ENCODE results near the gene OSM.

OSM gene

DNA sequence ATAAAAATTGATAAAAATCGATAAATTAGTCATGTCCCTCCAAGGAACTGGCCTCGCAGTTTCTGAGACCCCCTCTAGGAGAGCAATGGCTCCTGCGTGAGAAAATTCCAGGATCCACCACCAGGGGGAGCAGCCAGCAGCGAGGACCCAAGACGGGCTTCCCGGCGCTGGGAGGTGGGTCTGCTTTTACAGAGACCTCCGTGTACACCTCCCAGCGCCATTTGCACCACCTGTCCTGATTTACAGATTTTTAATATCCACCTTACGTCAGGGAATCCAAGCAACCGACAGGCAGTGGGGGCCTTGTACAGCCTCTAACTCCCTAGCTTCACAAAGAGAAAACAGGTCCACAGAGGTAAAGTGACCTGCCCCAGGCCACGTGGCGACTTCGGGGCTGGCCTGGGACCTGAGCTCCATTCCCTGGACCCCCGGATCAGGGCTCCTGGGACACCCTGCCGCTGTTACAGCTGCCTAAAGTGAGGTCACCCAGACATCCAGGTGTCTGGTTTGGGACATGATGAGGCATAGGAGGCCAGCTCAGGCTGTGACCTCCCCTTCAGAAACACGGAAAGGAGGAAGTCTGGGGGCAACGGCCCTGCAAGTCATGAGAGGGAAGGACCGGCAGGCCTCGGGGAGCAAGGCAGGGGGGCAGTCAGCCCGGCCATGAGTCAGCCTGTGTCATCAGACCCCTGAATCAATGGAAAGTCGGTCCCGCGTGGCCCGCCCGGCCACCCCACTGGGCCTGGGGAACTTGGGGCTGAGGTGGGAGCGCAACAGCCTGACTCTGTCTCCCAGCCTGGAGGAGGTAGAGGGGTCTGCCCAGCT is 3.5 kb downstream of the OSM start:
- H3K9me3 ChIP-seq (ENCODE audit: control insufficient read depth, insufficient read depth, low read depth, low read length) = no peaks in the 10 kb centered on the region
- POLR2A ChIA-PET = interaction anchor here (1.1 to 1.9 kb wide), 3 partner anchors 25 to 124 kb away, joined by 3 to 7 read pairs (median 4); partner anchors contain the start of genes CCDC157, RNF215 and SF3A1
- no peak overlapping the region for H3K4me3 ChIP-seq (ENCODE audit: low read depth, low read length)
- CTCF ChIA-PET = interaction anchor here (0.6 to 3.4 kb wide), 34 partner anchors 8 to 867 kb away, joined by 3 to 54 read pairs (median 4); partner anchors contain the start of genes RNF215 and TBC1D10A
- H3K27ac ChIP-seq (ENCODE audit: extremely low read depth, low read depth, low read length) = no peak overlapping the region
- no peaks in the 10 kb centered on the region for H3K36me3 ChIP-seq (ENCODE audit: control insufficient read depth in 2 of 2, insufficient read depth in 1 of 2, low read length in 2 of 2)
- no peaks in the 10 kb centered on the region for H3K4me1 ChIP-seq (ENCODE audit: control insufficient read depth, insufficient read depth, low read length)
- TF ChIP-seq ZNF221 (tag by site-specific recombination; IDR thresholded peaks at IDR 0.05; ENCODE audit: borderline replicate concordance) = no peak
- TF ChIP-seq, protein P1, sequence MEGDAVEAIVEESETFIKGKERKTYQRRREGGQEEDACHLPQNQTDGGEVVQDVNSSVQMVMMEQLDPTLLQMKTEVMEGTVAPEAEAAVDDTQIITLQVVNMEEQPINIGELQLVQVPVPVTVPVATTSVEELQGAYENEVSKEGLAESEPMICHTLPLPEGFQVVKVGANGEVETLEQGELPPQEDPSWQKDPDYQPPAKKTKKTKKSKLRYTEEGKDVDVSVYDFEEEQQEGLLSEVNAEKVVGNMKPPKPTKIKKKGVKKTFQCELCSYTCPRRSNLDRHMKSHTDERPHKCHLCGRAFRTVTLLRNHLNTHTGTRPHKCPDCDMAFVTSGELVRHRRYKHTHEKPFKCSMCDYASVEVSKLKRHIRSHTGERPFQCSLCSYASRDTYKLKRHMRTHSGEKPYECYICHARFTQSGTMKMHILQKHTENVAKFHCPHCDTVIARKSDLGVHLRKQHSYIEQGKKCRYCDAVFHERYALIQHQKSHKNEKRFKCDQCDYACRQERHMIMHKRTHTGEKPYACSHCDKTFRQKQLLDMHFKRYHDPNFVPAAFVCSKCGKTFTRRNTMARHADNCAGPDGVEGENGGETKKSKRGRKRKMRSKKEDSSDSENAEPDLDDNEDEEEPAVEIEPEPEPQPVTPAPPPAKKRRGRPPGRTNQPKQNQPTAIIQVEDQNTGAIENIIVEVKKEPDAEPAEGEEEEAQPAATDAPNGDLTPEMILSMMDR (tag by site-specific recombination; IDR thresholded peaks at IDR 0.05) = peak; percentile 67
- peak; percentile 17 for TF ChIP-seq ZNF654 (tag by site-specific recombination; IDR thresholded peaks at IDR 0.05; ENCODE audit: low read depth)
- TF ChIP-seq ZNF211 (tag by site-specific recombination; IDR thresholded peaks at IDR 0.05; ENCODE audit: low read depth) = no peak
- 0 out of 2 replicates have a peak, but pooled peaks have one; percentile 54 for TF ChIP-seq YY1 (tag by site-specific recombination; IDR thresholded peaks at IDR 0.05)
- TF ChIP-seq, protein P2, sequence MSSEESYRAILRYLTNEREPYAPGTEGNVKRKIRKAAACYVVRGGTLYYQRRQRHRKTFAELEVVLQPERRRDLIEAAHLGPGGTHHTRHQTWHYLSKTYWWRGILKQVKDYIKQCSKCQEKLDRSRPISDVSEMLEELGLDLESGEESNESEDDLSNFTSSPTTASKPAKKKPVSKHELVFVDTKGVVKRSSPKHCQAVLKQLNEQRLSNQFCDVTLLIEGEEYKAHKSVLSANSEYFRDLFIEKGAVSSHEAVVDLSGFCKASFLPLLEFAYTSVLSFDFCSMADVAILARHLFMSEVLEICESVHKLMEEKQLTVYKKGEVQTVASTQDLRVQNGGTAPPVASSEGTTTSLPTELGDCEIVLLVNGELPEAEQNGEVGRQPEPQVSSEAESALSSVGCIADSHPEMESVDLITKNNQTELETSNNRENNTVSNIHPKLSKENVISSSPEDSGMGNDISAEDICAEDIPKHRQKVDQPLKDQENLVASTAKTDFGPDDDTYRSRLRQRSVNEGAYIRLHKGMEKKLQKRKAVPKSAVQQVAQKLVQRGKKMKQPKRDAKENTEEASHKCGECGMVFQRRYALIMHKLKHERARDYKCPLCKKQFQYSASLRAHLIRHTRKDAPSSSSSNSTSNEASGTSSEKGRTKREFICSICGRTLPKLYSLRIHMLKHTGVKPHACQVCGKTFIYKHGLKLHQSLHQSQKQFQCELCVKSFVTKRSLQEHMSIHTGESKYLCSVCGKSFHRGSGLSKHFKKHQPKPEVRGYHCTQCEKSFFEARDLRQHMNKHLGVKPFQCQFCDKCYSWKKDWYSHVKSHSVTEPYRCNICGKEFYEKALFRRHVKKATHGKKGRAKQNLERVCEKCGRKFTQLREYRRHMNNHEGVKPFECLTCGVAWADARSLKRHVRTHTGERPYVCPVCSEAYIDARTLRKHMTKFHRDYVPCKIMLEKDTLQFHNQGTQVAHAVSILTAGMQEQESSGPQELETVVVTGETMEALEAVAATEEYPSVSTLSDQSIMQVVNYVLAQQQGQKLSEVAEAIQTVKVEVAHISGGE (tag by site-specific recombination; conservative IDR thresholded peaks at IDR 0.05; ENCODE audit: low read depth) = no peak
- peak; percentile 56 for TF ChIP-seq ZEB2 (tag by site-specific recombination; IDR thresholded peaks at IDR 0.05)
- TF ChIP-seq, protein P3, sequence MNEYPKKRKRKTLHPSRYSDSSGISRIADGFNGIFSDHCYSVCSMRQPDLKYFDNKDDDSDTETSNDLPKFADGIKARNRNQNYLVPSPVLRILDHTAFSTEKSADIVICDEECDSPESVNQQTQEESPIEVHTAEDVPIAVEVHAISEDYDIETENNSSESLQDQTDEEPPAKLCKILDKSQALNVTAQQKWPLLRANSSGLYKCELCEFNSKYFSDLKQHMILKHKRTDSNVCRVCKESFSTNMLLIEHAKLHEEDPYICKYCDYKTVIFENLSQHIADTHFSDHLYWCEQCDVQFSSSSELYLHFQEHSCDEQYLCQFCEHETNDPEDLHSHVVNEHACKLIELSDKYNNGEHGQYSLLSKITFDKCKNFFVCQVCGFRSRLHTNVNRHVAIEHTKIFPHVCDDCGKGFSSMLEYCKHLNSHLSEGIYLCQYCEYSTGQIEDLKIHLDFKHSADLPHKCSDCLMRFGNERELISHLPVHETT (tag by site-specific recombination; IDR thresholded peaks at IDR 0.05) = no peak
- no peak for TF ChIP-seq ZNF501 (tag by site-specific recombination; IDR thresholded peaks at IDR 0.05)
- TF ChIP-seq GLIS1 (tag by site-specific recombination; IDR thresholded peaks at IDR 0.05) = 0 out of 2 replicates have a peak, but pooled peaks have one; percentile 28
- no peak for TF ChIP-seq ZNF146 (tag by site-specific recombination; IDR thresholded peaks at IDR 0.05)
- no peak for TF ChIP-seq FEZF1 (tag by site-specific recombination; IDR thresholded peaks at IDR 0.05)
- peak; percentile 68 for TF ChIP-seq ZNF335 (tag by site-specific recombination; conservative IDR thresholded peaks at IDR 0.05)
- no peak for TF ChIP-seq ZNF292 (tag by site-specific recombination; IDR thresholded peaks at IDR 0.05; ENCODE audit: borderline replicate concordance, low read depth)
- 0 out of 2 replicates have a peak, but pooled peaks have one; percentile 46 for TF ChIP-seq ZNF660 (tag by site-specific recombination; IDR thresholded peaks at IDR 0.05)
- TF ChIP-seq ZNF560 (tag by site-specific recombination; IDR thresholded peaks at IDR 0.05; ENCODE audit: borderline replicate concordance) = peak; percentile 98
- no peak for TF ChIP-seq YY2 (tag by site-specific recombination; IDR thresholded peaks at IDR 0.05)

DNA sequence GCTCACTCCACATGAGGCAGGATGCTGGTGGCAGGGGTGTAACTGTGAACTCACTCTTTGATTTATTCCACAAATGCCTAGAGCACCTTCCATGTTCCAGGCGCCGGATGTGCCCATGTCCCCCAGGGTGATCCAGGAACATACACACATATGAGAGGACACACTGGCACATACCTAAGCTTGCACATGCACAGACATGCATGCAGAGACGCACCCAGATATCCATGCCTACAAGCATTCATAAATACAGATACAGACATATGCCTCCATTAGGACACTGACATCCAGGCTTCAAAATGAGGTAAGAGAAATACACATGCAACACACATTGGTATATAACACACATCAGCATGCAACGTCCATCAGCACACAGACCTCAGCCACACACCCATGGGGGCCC is 4.5 kb downstream of the OSM start:
- POLR2A ChIA-PET = interaction anchor here (1.1 kb wide), 1 partner anchor 26 kb away, joined by 4 read pairs; no protein-coding TSS in a partner anchor
- H3K36me3 ChIP-seq (ENCODE audit: control insufficient read depth in 2 of 2, insufficient read depth in 1 of 2, low read length in 2 of 2) = no peaks in the 10 kb centered on the region
- CTCF ChIA-PET = interaction anchor here (0.6 to 3.4 kb wide), 14 partner anchors 12 to 702 kb away, joined by 3 to 26 read pairs (median 5); partner anchors contain the start of genes CASTOR1 and TBC1D10A
- no peak overlapping the region for H3K4me3 ChIP-seq (ENCODE audit: low read depth, low read length)
- no peaks in the 10 kb centered on the region for H3K9me3 ChIP-seq (ENCODE audit: control insufficient read depth, insufficient read depth, low read depth, low read length)
- no peaks in the 10 kb centered on the region for H3K4me1 ChIP-seq (ENCODE audit: control insufficient read depth, insufficient read depth, low read length)
- H3K27ac ChIP-seq (ENCODE audit: extremely low read depth, low read depth, low read length) = no peak overlapping the region
- TF ChIP-seq GLIS2 (tag by site-specific recombination; IDR thresholded peaks at IDR 0.05) (no peak), ZNF24 (tag by site-specific recombination; IDR thresholded peaks at IDR 0.05) (no peak), ZNF274 (IDR thresholded peaks at IDR 0.05; ENCODE audit: low read length) (no peak), ZNF274 (tag by site-specific recombination; IDR thresholded peaks at IDR 0.05; ENCODE audit: borderline replicate concordance) (no peak), KLF1 (tag by site-specific recombination; IDR thresholded peaks at IDR 0.05) (no peak), ZNF133 (tag by site-specific recombination; IDR thresholded peaks at IDR 0.05) (no peak), ZIC2 (tag by site-specific recombination; IDR thresholded peaks at IDR 0.05) (no peak)
- TF ChIP-seq, protein P4, sequence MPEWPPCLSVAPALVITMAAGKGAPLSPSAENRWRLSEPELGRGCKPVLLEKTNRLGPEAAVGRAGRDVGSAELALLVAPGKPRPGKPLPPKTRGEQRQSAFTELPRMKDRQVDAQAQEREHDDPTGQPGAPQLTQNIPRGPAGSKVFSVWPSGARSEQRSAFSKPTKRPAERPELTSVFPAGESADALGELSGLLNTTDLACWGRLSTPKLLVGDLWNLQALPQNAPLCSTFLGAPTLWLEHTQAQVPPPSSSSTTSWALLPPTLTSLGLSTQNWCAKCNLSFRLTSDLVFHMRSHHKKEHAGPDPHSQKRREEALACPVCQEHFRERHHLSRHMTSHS (tag by site-specific recombination; IDR thresholded peaks at IDR 0.05) = no peak
- TF ChIP-seq, protein P5, sequence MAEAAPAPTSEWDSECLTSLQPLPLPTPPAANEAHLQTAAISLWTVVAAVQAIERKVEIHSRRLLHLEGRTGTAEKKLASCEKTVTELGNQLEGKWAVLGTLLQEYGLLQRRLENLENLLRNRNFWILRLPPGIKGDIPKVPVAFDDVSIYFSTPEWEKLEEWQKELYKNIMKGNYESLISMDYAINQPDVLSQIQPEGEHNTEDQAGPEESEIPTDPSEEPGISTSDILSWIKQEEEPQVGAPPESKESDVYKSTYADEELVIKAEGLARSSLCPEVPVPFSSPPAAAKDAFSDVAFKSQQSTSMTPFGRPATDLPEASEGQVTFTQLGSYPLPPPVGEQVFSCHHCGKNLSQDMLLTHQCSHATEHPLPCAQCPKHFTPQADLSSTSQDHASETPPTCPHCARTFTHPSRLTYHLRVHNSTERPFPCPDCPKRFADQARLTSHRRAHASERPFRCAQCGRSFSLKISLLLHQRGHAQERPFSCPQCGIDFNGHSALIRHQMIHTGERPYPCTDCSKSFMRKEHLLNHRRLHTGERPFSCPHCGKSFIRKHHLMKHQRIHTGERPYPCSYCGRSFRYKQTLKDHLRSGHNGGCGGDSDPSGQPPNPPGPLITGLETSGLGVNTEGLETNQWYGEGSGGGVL (tag by site-specific recombination; IDR thresholded peaks at IDR 0.05) = no peak
